GM12878 (cell line): ENCODE results near the gene MALRD1.

Source experiments
- CEBPB ChIP-seq, 2 experiments: fragments of 150-350 bp in 1 of 2; IDR thresholded peaks; 2 replicates each; pipeline ENCODE4 v1.6.1; 2012 to 2014; ENCODE audit warnings: low read depth in 2 of 2, low read length in 2 of 2, borderline replicate concordance in 1 of 2, inconsistent platforms in 1 of 2
- FOS ChIP-seq: IDR thresholded peaks from 3 replicates; pipeline ENCODE4 v1.6.1; 2011; ENCODE audit warnings: borderline replicate concordance; ENCODE audit not compliant: insufficient read length; ENCODE audit errors: extremely low read depth
- NKRF ChIP-seq: fragments of 450-650 bp; conservative IDR thresholded peaks from 2 replicates; pipeline ENCODE4 v1.6.1; 2017; ENCODE audit warnings: mild to moderate bottlenecking, moderate library complexity
- RELA ChIP-seq: fragments of 450-650 bp; IDR thresholded peaks from 2 replicates; pipeline ENCODE4 v1.8.0; 2014; ENCODE audit warnings: borderline replicate concordance; ENCODE audit not compliant: partially characterized antibody
- TCF7 ChIP-seq: IDR thresholded peaks from 2 replicates; pipeline ENCODE4 v1.6.1; 2014; ENCODE audit warnings: antibody characterized with exemption, borderline replicate concordance
- ZNF207 ChIP-seq: fragments of 450-650 bp; IDR thresholded peaks from 2 replicates; pipeline ENCODE4 v1.6.1; 2014; ENCODE audit warnings: antibody characterized with exemption, mild to moderate bottlenecking, borderline replicate concordance

- TF ChIP-seq CEBPB (IDR thresholded peaks at IDR 0.05; ENCODE audit: borderline replicate concordance in 1 of 2, low read depth in 2 of 2, low read length in 2 of 2): no peak
- TF ChIP-seq FOS: no peak
- TF ChIP-seq ZNF207: no peak
- no peak for TF ChIP-seq RELA
- no peak for TF ChIP-seq TCF7
- no peak for TF ChIP-seq NKRF
Measured at GRCh38 chr10:19058046-19058445, 9.4 kb downstream of the MALRD1 start.
